Stimulated activated CD8-positive, alpha-beta memory T cell treated with anti-CD3 and anti-CD28 coated beads, Interleukin-7, amount 100 ng/mL, for 4 hours (primary cell): ENCODE data around the gene PISD.
"Not testable (repeated sequence)": the region's sequence is repeated elsewhere in the genome, so short reads cannot be mapped to it uniquely, and the experiment has no call there.

Experiments
- DNase-seq, 2 donors: peaks; one replicate each; pipeline ENCODE4 v3.0.0-alpha.2; 2020; ENCODE audit warnings: low read depth in 2 of 2

The PISD gene

GRCh38 chr22:31607696-31608095 is 54.3 kb downstream of the PISD start:
- no peak for DNase-seq

DNA sequence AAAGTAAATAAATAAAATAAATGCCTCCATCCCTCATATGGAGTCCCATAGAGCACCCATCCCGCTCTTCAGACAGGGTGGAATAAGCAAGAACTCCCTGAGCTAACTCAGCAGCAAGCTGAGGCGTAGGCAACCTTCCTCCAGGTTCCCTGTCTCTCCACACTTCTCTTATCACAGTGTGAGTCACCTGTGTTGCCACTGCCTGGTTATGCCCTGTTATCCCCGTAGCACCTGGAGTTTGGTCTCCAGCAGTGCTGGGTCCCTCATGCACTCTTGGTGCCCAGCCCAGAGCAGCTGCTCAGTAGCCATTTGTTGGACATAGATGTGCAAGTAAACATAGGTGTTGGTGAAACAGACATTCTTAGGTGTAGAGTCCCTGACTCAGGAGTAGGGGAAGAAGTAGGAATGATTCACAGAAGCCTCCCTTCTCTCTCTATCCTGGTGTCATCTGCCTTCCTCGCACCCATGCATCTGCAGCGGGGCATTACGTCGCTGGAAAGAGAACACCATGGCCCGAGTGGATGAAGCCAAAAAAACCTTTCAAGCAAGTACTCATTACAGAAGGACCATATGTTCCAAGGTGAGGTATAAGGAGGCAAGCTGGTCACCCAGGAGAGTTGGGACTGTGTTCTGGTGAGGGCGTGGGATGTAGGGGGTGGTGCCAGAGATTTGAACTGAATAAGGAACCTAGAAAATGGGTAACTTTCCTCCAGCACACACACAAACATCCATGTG is 56.0 kb downstream of the PISD start:
- no peak for DNase-seq

DNA sequence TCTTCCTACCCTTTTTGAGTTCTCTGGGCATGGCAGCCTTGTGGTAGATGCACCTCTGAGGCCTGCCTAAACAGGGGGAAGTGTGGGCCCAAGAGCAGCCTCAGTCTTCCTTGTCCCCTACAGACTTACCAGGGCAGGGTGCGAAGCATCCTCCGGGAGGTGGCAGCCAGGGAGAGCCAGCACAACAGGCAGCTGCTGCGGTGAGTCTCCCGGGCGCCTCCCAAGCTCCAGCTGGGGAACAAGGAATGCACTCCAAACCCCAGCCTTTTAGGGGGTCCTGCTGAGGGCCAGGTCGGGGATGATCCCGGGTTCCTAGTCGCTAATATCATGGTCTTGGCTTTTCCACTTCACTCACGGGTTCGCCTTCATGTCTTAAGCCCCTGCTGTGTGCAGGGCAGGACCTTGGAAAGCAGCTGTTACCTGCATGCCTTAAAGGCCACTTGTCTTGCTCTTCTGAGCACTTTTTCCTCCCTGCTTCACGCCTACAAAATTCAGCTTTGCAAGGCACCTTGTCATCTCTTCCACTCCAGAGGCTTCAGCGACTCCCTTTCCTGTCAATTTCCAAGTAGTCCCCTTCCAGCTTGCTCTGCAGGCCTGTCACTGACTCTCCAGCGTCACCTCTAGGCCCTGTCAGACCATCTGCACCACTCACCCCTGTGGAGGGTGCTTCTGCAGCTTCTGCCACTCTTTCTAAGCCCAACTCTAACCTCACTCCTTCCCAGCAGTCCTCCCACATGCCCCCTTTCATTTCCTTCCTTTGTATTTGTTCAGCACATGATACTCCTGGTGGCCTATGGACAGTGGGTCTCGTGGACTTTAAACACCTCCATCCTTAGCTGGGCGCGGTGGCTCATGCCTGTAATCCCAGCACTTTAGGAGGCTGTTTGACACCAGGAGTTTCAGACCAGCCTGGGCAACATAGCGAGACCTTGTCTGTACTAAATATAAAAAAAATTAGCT is 57.0 kb downstream of the PISD start:
- DNase-seq = no peak

DNA sequence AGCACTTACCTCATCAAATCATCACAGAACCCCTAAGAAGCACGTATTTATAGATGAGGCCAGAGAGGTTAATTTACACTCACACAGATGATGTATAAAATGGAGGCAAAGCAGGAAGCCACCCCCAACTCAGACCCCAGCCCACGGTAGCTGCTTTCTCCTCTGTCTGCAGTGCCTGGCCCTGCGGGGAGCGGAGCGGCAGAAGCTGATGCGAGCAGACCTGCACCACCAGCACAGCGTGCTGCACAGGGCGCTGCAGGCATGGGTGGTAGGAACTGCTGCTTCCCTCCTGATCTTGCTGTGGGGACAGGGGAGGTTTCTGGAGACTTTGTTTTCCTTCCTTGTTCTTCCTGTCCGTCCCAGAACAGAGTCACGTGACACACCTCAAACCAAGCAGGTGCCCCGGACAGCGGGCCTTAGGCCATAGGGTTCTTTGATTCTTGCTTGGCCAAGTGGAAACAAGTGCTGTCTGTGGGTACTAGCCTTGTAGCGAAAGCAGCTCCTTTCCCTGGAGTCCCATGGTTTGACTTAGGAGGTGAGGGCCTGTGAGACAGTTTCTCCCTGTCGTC is 57.8 kb downstream of the PISD start:
- DNase-seq = no peak

DNA sequence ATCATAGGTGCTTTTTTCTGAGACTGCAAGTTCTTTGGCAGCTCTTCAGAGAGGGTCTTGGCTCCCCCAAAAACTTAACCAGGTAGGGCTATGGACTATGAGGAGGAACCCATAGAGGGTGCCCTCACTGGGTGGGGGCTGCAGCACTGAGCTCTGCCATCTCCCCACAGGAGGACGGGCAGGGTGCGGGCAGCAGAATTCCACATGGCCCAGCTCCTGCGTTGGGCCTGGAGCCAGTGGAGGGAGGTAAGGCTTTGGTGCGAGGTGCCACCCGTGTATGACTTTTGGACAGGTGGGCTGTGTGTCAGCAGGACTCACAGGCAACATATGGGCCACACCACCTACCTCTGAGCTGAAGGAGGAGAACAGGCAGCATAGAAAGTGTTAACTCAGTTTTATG is 58.4 kb downstream of the PISD start:
- no peak for DNase-seq

GRCh38 chr22:31603081-31603525 is 58.9 kb downstream of the PISD start:
- no peak for DNase-seq

DNA sequence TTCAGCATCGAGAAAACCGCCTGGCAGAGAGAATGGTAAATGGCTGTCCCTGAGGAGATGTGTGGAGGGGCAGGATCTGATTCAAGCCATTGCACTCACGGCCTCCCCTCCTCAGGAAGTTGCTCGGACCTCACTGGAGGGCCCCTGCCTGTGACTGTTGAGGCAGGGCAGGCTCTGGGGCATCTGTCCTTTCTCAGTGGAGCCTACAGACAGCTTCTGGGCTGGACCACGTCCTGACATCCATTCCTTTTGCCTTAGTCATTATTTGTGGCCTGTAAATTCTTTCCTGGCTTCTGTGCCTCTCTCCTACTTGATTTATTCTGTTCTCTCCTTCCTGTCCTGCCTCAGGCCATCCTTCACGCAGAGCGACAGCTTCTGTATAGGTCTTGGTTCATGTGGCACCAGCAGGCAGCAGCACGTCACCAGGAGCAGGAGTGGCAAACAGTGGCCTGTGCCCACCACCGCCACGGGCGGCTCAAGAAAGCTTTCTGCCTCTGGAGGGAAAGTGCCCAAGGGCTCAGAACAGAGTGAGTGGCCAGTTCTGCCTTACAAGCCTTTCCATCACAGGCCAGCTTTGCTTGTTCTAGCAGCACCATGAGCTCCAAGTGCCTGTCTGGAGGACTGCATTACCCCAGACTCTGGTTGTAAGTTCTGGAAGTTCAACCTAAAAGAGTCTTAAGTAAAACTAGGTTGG is 59.6 kb downstream of the PISD start:
- DNase-seq = no peak

DNA sequence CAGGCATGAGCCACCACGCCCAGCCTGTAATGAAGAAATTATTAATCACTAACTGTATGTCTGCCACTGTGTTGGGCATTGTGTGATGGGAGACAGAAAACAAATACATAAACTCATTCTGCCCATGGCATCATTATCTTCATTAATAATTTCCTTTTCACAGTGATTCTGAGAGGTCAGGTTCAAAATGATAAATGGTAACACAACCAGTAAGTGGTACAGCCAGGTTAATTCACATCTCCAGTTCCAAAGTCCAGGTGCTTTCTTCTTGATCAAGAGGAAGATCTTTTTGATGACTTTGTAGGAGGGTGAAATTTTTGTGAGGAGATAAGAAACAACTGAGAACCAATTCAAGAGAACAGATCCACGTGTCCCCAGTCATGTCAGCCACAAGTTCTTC is 66.7 kb downstream of the PISD start:
- DNase-seq = no peak

DNA sequence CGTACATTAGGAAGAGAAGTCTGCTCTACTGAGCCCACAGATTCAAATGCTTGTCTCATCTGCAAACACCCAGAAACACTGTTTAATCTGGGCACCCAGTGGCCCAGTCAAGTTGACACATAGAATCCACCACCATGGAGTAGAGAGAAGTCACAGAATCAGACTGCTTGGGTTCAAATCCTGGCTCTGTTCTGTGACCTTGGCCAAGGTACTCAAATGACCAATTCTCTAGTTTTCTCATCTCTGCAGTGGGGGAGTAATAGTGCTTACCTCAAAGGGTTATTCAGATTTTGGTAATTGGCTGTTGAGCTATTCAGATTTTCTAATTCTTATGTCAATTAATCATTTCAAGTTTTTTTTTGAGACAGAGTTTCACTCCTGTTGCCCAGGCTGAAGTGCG is 71.9 kb downstream of the PISD start:
- not testable (repeated sequence) for DNase-seq

DNA sequence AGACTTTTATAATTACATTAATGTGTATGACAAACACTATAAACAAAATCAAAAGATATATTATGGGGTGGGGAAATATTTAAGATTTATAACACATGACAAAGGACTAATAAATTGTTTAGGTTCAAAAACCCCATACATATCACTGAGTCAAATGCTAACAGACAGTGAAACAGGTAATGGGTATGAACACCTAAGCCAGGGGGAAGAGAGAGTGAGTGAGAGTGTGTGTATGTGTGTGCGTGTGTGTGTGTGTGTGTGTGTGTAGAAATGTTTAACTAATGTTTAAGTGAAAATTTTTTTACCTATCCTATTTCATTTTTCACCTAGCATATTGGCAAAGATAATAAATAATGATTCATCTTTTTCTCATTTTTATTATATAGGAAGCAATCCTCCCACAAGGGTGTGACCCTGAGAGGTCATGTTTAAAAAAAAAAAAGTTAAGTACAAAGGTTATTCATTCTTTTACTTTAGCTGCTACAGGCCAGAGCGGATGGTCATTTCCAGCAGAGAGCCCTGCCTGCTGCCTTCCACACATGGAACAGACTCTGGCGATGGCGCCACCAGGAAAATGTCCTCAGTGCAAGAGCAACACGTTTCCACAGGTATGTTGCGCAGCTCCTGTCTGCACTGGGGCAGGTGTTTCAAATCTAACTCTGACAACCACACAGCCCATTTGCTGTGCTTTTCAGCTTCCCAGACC is 72.9 kb downstream of the PISD start:
- no peak for DNase-seq

DNA sequence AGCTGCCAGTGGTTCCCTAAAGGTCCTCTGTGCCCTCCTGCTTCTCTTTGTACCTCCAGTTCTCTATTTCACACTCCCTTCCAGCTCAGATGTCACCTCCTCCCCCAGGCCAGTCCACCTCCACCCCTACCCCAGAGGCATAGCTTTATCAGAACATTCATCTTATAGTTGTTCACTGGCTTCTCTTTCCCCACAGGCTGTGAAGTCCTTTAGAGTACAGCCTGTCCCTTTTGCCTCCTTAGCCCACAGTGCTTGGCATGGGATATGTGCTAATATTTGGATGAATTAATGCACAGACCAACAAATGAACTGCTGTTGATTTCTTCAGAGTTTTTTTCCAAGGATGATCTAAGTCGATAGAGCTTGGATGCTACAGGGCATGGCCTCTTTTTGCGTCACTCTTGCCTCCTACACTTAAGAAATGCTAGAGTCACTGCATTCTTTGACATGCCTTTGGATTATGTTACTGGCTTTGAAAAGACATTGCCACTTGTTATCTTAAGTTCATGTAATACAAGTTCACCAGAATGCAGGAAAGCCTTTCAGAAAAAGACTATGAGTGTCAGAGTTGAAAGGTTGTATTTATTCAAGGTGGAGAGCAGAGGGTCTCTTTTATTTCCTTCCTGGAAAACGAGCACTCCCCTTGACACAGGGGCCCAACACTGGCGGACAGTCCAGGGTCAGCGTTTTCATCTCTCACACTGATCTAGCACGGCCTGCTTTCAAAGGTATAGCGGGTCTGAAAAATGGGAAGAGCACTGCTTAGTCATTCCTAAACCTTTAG is 75.7 kb downstream of the PISD start:
- no peak for DNase-seq

DNA sequence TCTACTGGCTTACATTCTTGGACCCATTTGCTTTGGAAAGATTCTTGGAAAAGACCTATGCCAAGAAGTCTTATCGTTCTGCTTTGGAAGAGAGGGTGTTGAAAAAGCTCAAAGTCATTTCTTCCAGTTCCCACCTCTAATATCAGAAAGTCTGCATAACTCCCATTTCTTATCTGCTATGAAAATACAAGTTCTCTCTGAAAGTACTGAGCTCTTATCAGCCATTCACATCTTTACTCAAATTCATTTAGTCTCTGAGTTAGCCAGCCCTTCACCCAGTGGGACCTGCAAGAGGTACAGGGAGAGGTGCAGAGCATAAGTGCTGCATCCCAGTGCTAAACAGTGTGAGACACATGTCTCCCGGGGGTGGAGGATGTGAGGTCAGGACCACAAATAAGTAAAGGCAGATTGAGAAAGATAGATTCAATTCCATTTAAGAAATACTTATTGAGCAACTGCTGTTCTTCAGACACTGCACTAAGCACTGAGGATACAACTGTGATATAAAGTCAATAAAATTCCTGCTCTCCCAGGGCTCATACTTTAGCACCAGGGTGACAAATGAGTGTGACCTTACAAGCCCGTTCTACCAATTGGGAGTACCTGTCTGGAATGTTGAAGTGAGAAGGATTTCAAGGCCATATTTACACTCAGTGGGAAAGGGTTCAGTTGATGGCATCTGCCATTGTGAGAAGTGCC is 76.7 kb downstream of the PISD start:
- no peak for DNase-seq

DNA sequence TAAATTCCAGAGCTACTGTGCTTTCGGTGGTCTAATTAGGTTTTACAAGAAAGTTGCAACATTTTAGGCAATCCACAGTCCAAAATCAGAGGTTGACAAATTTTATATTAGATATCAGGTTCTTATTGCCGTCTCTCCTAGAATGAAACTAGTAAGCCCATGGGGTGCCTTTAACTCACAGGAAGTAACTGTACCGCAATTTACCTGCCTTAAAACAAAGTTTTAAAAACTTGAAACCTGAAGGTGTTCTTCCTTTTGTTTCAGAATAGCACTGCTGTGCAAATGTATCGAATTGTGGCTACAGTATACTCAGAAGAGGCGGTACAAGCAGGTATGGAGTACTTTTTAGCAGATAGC is 77.2 kb downstream of the PISD start:
- no peak for DNase-seq

DNA sequence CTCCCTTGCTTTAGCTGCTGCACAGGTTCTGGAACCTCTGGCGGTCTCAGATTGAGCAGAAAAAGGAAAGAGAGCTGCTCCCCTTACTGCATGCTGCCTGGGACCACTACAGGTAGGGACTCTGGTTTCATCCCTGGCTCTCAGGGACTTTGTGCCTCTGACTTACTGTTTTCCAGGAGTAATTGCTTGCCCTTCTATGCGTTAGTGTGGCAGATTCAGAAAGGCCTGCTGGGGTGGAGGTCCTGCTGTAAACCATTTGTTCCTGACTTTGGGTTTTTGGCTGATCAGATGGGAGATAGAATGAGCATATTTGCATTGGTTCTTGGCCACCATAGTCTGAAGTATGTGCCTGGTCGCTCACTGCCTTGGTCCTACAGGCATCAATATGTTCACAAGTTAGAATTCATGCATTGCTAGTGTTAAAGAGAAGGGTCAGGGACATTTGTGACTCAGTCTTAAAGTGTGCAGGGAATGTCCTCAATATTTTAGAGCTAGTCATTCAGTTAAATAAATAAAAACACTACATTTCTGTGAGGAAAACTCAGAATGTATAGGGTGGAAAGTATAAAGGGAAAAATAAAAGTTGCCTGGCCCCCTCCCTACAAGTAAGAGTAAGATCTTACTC is 78.0 kb downstream of the PISD start:
- DNase-seq = no peak

- DNase-seq = no peak
These were observed 82.2 kb downstream of the PISD start for GRCh38 chr22:31579835-31580242.

- DNase-seq = no peak
These were observed 83.8 kb downstream of the PISD start for GRCh38 chr22:31578171-31578570.

GRCh38 chr22:31577711-31578110 is 84.3 kb downstream of the PISD start:
- DNase-seq = no peak

GRCh38 chr22:31575190-31575589 is 86.8 kb downstream of the PISD start:
- DNase-seq = no peak

- no peak for DNase-seq
These were observed 87.9 kb downstream of the PISD start for GRCh38 chr22:31574055-31574670.
